HG03108 (cell line): ENCODE data around the gene TSHZ1.
A peak's percentile ranks its signal among the peaks of the same experiment; 100 is the strongest.

Experiments used
- ATAC-seq: cut with Tn5 transposase; IDR thresholded peaks from one replicate; pipeline ENCODE4 v1.9.1; 2021; ENCODE audit warnings: moderate library complexity; ENCODE audit not compliant: unreplicated experiment

Gene TSHZ1, protein sequence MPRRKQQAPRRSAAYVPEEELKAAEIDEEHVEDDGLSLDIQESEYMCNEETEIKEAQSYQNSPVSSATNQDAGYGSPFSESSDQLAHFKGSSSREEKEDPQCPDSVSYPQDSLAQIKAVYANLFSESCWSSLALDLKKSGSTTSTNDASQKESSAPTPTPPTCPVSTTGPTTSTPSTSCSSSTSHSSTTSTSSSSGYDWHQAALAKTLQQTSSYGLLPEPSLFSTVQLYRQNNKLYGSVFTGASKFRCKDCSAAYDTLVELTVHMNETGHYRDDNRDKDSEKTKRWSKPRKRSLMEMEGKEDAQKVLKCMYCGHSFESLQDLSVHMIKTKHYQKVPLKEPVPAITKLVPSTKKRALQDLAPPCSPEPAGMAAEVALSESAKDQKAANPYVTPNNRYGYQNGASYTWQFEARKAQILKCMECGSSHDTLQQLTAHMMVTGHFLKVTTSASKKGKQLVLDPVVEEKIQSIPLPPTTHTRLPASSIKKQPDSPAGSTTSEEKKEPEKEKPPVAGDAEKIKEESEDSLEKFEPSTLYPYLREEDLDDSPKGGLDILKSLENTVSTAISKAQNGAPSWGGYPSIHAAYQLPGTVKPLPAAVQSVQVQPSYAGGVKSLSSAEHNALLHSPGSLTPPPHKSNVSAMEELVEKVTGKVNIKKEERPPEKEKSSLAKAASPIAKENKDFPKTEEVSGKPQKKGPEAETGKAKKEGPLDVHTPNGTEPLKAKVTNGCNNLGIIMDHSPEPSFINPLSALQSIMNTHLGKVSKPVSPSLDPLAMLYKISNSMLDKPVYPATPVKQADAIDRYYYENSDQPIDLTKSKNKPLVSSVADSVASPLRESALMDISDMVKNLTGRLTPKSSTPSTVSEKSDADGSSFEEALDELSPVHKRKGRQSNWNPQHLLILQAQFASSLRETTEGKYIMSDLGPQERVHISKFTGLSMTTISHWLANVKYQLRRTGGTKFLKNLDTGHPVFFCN (N-terminal part only)

DNA sequence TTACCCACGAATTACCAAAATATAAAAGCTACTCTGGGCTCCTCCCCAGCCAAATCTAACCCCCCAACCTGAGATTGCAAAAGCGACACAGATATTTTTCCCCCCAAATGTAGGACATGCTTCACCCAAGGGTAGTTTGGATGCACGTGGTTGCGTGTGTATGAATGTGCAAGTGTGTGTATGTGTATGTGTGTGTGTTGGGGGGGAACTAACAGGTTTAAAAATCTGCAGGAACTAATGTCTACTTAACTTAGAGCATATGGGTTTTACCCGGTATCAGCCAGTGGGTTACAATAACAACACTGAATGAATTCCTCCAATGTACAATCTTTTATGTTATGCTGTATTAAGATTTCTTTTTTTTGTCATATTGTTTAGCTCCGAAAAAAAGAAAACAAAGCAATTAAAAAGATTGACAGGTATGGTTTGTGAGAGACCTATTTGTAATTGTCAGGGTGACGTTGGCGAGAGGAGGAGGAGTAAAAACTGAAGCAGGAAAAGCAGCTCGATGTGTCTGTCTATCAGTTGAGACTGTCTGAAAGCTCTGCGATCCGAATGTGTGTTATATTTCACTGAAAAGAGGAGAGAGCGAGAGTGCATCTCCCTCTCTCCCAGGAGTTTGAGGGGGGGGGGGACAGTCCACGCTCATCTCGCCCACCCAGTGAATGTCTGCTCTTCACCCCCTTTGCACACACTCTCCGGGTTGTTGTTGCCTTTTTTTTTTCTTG, at the start of gene TSHZ1:
Gene TSHZ1, plus strand, starts transcription at position 524 of the 728 bp plus-strand sequence. CDS start 1,080 bp downstream, outside the sequence.
- ATAC-seq: peak; percentile 34

DNA sequence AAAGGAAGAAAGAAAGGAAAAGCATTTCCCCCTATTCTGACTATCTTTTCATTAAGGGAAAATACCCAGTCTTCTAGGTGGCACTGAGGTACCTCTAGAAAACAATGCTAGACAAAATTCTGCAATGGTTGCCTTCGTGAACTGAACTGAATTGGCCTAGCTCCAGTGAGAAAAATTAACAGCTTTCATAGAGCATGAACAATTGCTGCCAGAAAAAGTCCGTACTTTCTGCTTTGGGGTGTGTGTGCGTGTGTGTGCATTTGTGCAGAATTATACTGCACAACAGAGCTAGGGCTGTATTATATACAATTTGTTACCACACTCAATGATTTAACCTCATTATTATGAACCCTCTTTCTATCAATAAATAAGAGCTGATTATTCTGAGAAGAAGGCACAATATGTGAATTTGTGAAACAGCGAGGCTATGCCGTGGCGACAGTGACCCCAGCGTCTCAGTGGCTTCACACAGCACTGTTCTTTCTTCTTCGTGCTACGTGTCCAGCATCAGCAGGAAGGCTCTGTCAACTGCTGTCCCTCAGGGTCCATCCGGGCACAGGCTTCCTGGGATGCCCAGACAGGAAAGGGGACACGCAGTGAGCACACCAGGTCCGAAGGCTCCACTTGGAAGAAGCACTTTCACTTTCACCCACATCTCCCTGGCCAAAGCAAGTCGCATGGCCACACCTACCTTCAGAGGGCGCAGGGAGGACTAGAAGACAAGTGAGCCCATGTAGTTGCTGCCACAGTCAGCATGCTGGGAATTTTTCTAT, 49.2 kb upstream of the TSHZ1 start:
- ATAC-seq: no peak

DNA sequence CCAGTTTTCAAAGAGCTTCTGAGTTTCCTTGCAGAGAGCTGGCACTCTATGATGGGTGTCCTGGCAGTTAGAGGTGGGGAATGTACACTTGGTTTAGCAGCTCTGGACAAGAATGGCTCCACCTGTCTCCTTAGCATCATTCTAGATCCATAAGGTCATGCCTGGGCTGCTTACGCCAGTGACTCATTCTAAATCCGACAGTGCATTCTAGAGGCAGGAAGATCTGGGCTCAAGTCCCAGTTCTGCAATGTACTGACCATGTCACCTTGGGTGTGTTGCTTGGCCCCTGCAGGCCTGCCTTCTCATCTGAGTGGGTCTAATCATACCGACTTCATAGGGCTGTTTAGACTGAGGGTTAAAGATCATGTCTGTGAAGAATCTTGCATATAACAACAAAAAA, 48.1 kb upstream of the TSHZ1 start:
- ATAC-seq: no peak

DNA sequence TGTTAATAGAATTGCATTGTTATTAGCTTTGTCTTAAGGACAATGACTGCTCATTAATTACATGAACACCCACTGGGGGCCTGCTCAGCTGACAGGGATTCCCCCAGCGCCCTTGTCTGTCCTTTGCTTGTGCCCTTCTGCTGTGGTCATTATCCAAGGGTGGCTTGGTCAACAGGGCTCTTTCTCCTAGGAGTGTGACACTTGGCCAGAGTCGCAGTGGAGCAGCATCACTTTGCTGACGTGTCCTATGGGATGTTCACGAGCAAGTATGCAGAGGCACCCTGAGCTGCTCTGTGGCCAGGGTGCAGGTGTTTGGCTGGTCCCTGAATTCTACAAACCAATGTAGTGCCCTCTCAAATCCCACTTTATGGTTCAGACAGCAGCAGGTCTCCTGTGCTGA, 47.6 kb upstream of the TSHZ1 start:
- ATAC-seq: no peak

DNA sequence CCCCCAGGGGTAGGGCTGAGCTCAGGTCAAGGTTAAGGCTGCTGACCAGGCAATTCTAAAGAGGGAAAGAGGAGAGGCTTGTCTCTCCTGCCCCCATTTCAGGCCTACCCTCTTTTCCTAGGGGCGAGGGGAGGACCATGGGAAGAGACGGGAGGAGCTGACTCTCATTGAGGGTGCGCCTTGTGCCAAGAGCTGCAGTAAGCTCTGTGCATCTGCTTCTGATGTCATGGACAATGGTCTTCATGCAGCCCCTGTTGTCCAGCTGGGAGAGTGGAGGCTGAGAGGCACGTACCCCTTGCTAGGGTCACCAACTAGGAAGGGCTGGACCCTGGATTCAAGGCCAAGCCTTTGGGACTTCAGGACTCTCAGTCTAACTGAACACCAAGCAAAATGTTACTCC, 46.9 kb upstream of the TSHZ1 start:
- ATAC-seq: no peak

DNA sequence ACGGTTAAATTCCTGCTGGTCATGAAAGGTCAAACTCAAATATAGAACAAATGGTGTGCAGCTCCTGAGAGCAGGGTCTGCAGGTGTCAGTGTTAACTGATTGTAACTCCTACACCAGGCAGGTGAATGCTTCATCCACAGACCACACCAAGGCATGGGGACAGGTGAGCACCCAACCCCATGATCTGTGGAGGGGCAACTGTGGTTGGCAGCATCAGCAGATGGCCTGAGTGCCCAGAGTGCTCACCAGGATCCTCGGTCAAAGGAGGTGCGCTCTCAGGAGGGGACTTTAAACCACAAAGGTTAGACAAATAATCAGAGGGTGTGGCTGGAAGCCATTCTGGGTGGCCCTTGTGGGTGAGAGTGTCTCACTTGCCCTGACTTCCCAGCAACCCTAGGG, 46.1 kb upstream of the TSHZ1 start:
- ATAC-seq: no peak

DNA sequence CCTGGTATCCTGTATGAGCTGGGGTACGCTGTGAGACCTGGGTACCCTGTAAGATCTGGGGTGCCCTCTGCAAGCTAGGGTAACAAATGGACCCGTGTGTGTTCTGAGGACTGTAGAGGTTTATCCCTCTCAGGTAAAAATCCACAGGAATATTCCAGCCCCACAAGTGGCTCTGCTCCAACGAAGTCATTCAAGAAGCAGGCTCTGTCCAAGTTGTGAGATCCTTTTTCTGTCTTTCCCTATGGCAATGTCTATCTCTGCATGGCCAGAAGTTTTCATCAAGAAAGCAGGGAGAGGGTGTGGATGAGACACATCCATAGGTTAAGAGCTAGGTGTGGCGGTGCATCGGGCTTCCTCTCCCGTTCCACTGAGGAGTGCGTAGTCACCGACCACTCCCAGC, 44.7 kb upstream of the TSHZ1 start:
- ATAC-seq: no peak

DNA sequence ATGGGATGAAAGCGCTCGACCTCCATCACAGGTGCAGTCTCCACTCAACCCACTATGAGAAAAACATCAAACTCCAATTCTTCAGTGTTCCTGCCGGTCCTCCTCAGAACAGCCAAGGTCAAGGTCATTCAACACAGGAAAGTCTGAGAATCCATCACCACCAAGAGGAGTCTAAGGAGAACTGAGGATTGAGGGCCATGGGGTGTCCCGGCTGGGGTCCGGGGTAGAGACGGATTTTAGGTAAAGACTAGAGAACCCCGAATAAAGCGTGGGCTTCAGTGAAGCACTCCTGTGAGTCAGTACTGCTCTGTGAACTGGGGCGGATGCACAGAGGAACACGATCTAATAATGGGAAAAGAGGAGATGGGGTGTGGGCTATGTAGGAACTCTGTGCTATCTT, 43.5 kb upstream of the TSHZ1 start:
- ATAC-seq: no peak

DNA sequence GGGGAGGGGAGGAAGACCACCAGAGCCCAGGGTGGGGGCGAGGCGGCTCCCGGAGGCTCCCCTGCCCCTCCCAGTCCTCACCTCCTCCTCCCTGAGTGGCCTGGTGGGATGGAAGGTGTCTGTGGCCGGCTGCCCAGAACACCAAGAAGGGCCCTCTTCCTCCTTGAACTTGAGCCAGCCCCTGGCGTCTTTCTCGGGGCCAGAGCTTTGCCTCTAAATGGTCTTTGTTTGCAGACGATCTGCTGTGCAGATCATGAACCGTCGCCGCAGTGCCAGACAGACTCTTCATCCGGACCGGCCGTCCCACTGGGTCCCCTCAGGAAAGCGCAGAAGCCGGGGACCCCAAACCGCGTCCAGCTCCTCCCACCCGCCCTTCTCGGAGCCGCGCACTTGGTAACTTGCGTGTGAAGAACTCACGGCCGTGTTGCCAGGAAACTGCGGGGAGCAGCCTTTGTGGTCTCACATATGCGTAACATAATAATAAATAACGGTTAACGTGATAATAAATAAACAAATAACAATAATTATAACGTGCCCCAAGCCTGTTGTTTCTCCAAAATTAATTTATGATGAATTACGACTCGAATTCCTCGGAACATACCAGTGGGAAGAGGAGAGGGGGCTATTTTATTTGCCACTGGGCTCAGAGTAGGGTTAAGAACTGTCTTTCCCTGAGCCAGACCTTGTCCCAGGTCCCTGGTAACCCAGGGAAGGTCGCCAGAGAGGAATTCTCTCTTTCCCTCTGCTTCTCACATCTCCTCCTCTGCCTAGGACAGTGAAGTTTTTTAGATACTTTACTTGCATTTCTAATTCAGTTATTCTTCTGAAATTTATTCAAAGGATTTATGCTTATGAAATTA, 42.6 kb upstream of the TSHZ1 start:
- no peak for ATAC-seq

DNA sequence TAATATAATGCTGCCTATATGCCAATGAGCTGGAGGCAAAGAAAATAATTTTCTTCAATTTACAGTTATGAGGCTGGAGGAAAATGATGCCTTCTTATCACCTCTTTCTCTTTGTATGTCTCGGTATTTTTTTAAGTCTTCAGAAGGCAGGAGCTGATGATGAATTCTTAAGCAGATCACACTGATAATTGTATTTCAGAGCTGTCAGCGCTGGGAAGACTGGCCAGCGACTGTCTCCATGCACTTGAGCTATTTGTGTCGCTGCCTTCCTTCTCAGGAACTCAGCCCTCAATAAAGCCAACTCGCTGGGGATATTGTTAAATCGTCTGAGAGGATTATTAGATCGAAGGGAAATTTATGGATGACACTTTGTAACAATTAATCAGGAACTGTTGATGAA, 42.0 kb upstream of the TSHZ1 start:
- ATAC-seq: no peak

DNA sequence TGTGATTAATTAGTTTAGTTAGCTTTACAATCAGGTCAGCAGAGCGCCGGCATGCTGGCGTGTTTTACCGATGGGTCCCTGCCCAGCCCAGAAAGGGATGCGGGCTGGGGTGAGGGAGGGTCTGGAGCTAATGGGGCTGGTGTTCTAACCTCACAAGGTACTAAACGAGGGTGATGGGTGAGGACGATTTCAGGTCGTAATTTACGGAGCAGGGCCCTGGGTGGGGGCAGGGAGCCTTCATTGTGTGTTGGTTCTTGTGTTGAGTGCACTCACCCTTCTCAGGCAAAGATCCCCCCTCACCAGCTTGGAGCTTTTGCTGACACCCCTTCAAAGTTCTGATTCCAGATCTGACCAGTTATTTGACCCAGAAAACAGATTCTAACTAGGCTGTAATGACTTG, 41.2 kb upstream of the TSHZ1 start:
- no peak for ATAC-seq

DNA sequence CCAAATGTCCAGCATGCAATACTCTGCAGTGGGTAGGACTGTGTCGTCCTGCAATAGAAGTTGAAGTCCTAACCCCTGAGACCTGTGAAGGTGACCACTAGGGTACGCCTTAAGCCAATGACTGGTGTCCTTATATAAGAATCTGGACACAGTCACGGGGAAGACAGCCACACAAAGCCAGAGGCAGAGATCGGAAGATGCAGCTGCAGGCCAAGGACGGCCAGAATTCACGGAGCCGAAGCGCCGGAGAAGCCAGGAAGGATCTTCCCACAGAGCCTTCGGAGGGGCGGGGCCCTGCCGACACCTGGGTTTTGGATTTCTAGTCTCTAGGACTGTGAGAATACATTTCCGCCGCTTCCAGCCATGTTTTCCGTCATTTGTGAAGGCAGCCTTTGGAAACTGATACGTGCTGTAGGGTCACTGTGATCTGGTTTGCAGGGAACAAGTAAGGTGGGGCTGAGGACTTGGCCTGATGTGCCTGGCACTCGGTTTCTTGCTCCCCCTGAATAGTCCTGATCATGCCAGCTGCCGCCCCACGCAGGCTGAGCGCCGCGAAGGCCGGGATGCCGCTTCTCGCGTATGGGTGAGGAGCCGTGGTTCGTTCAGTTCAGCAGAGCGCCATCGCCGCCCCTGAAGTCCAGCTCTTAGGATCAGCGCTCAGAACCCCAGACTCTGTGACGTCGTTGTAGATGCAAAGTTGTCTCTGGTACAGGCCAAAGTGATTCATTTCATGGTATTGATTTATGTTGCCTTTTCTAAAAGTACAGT, 40.4 kb upstream of the TSHZ1 start:
- ATAC-seq: no peak

DNA sequence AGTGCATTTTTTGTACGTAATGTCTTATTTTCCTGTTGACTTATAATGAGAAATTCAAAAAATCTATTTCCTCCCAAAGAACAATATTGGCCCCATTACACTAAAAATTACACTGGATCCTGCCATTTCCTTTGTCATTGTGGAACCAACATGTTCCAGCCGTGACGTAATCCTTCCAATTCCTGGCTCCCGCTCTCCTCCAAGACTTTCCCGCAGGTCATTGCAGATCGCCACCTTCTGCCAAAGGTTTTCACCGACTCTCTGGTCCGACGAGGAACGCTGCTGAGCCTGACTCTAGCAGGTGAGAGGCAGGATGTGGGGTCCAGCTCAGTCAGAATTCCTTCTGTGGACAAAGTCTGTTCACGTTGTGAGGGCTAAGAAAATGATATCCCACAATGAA, 39.7 kb upstream of the TSHZ1 start:
- ATAC-seq: no peak

DNA sequence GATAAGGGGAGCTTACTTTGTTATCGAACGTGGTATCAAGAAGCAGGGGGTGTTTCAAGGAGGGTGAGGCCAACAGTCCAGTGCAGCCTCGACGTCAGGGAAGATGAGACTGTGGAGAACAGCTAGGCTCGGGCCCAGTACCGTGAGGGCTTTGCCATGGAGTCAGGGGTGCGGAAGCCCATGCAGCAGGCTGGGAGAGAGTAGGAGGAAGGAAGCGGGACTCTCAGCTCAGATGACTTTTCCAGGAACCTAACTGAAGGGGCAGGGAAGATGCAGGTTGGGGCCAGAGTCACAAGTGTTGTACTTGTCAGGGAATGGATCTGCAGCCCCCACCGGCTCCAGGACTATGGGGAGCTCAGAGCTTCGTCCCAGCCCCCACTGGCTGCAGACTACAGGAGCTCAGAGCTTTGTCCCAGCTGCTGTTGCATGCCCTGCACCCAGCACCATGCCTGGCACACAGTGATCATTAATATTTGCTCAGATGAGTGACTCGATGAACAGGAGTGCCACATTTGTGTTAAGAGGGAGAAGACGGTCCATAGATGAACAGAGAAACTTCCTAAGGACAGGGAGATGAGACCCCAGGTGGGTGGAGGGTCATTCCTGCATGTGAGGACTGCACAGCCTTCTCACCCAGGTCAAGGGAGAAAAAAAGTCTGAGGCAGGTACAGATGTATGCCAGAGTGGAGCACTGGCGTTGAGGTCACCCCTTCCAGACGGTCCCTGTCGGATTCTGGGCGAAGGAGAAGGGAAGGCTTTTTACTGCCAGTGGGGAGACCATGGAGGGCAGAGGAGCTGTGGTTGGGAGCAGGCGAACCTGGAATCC, 38.1 kb upstream of the TSHZ1 start:
- ATAC-seq: no peak

DNA sequence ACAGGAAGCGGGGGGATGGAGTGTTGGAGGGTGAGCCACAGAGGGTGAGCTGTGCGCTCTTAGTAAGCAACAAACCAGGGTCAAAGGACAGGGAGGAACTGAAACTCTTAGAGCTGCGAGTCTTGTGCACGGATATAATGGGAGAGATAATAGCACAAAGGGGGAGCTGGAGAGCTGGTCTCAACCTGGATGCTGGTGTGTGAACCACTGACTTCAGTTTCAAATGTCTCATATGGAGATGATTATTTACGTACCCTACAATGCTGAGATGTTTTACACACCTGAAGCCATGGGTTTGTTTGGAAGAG, 37.5 kb upstream of the TSHZ1 start:
- peak; percentile 99 for ATAC-seq

DNA sequence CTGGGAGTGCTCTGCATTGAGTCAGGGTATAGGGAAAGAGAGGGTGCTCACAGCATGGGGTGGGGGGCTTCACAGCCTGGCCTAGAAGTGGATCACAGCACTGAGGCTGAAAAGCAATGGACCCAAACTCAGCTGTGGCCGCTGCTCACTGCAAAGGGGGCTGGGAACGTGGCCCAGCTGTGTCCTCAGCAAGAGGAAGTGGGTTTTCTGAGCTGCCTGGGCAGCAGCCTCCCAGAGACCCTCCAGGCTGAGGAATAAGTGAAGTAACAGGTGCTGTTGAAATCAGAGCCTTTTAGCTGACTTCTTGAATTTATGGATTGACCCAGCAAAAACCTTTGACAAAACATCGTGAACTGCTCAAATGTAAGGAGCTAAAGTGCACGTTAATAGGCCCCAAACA, 36.9 kb upstream of the TSHZ1 start:
- no peak for ATAC-seq

DNA sequence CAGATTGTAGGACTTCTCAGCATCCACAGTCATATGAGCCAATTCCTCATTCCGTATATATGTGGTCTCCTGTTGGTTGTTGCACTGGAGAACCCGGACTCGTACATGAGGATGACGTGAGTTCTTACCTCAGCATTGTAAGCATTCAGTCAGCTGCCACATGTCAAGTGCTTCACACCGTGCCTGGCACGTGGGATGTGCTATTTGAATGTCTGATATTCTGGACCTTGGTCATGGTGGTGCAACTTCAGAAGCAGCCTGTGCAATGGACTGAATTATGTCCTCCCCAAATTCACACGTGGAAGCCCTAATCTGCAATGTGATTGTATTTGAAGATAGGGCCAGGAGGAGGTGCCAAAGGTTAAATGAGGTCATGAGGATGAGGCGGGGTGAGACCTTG, 33.7 kb upstream of the TSHZ1 start:
- ATAC-seq: no peak

DNA sequence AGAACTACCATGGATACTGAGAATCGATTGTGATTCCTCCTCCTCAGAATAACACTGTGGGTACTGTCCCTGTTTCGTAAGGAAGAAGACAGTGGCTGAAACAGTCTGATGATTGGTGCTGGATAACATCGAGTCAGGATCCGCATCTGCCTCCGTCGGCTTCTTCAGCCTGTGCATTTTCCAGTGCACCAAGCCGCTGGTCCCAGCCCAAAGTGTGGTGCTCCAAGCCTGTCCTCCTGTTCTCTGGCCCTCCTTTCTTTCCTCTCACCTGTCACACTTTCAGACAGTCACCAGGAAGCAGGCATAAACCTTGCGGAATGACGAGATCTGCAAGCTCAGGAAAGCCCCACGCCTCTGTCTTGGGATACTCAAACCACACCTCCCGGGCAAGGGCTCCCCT, 32.2 kb upstream of the TSHZ1 start:
- ATAC-seq: no peak
